ENCODE data around the gene KLHL29. TPM values are rescaled to one million over a fixed set of nuclear protein-coding genes. Genes with fewer than 3 reads are reported as not detected.

Gene KLHL29
- total and polyA plus RNA-seq, 5 donors: 1.7 to 4.0 (median 2.0) TPM

DNA sequence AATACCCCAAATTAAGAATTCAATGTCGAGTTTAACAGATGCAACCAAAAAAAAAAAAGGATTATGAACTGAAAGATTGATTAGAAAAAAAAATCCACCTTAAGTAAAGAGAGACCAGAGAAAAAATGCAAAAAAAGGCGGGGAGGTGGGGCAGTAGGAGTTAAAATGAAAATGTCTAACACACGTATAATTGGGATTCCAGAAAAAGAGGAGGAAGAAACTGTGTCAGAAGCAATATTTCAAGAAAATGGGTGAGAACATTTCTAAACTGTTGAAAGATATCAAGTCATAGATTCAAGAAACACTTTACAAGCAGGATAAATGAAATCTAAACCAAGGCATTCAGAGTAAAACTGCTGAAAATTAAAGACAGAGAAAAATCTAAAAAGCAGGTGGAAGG, 226.9 kb downstream of the KLHL29 start:
- no peaks in the 10 kb centered on the region for H3K9me3 ChIP-seq (ENCODE audit: control insufficient read depth, low read length)
- H3K4me3 ChIP-seq (ENCODE audit: low read length): no peak overlapping the region
- DNase-seq (no peak), ATAC-seq (no peak)
- H3K4me1 ChIP-seq (ENCODE audit: control insufficient read depth, insufficient read depth, low read length): peaks cover 3% of the 10 kb centered on the region
- no peaks in the 10 kb centered on the region for H3K27me3 ChIP-seq (ENCODE audit: control insufficient read depth, insufficient read depth)
- intact Hi-C loops (cut with DNase I): no loop called here
- 95% methylated on average over 3 of the region's 3 CpGs for WGBS
- H3K27ac ChIP-seq (ENCODE audit: low read length): no peak overlapping the region

GRCh38 chr2:23614701-23615100, 229.7 kb downstream of the KLHL29 start:
- DNase-seq: peak in 1 of 3 donors; percentile 20
- no peak for ATAC-seq
- H3K9me3 ChIP-seq (ENCODE audit: control insufficient read depth, low read length): no peaks in the 10 kb centered on the region
- intact Hi-C loops (cut with DNase I): no loop called here
- H3K4me1 ChIP-seq (ENCODE audit: control insufficient read depth, insufficient read depth, low read length): peaks cover 3% of the 10 kb centered on the region
- no peak overlapping the region for H3K27ac ChIP-seq (ENCODE audit: low read length)
- no peak overlapping the region for H3K4me3 ChIP-seq (ENCODE audit: low read length)
- 76% methylated on average over 12 of the region's 12 CpGs for WGBS
- H3K27me3 ChIP-seq (ENCODE audit: control insufficient read depth, insufficient read depth): no peaks in the 10 kb centered on the region

- Histone ChIP-seq H3K9me3 (ENCODE audit: control insufficient read depth, low read length) (no peaks in the 10 kb centered on the region), H3K4me3 (ENCODE audit: low read length) (no peak overlapping the region), H3K27me3 (ENCODE audit: control insufficient read depth, insufficient read depth) (no peaks in the 10 kb centered on the region), H3K27ac (ENCODE audit: low read length) (no peak overlapping the region), H3K4me1 (ENCODE audit: control insufficient read depth, insufficient read depth, low read length) (peaks cover 4% of the 10 kb centered on the region)
- WGBS: 94% methylated on average over 20 of the region's 20 CpGs
- intact Hi-C loops (cut with DNase I): no loop called here
- DNase-seq: peak in 1 of 3 donors; percentile 40
- ATAC-seq: no peak
These were observed 230.4 kb downstream of the KLHL29 start for GRCh38 chr2:23615216-23616020.

DNA sequence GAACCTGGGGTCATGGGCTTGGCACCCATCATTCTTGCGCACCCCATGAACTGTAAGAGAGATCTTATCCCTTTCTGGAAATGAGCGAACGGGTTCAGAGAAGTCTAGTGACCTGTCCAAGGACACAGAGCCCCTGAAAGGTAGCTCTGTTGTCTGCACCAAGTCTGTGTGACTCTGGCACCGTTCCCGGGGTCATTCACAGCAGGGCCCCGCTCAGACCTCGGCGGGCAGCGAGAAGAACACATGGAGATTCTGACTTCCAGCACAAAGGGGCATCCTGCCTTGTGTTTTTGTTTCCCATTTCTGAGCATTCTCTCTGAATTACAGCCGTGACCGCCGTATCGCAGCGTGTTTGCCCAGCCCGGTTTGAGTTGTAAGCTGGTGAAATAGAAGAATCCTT, 231.7 kb downstream of the KLHL29 start:
- DNase-seq: no peak
- intact Hi-C loops (cut with DNase I): no loop called here
- H3K27me3 ChIP-seq (ENCODE audit: control insufficient read depth, insufficient read depth): no peaks in the 10 kb centered on the region
- H3K27ac ChIP-seq (ENCODE audit: low read length): no peak overlapping the region
- 72% methylated on average over 15 of the region's 15 CpGs for WGBS
- no peaks in the 10 kb centered on the region for H3K9me3 ChIP-seq (ENCODE audit: control insufficient read depth, low read length)
- ATAC-seq: peak in 1 of 2 donors; percentile 4
- peaks cover 8% of the 10 kb centered on the region for H3K4me1 ChIP-seq (ENCODE audit: control insufficient read depth, insufficient read depth, low read length)
- no peak overlapping the region for H3K4me3 ChIP-seq (ENCODE audit: low read length)

GRCh38 chr2:23617167-23617810, 232.3 kb downstream of the KLHL29 start:
- intact Hi-C loops (cut with DNase I): no loop called here
- WGBS: 42% methylated on average over 16 of the region's 16 CpGs
- H3K4me1 ChIP-seq (ENCODE audit: control insufficient read depth, insufficient read depth, low read length): peaks cover 8% of the 10 kb centered on the region
- ATAC-seq (peak; percentile 86 to 90), DNase-seq (peak in 2 of 3 donors; percentile 70 to 80)
- peak overlapping the region; percentile 37 for H3K27ac ChIP-seq (ENCODE audit: low read length)
- H3K9me3 ChIP-seq (ENCODE audit: control insufficient read depth, low read length): no peaks in the 10 kb centered on the region
- no peak overlapping the region for H3K4me3 ChIP-seq (ENCODE audit: low read length)
- no peaks in the 10 kb centered on the region for H3K27me3 ChIP-seq (ENCODE audit: control insufficient read depth, insufficient read depth)

GRCh38 chr2:23617811-23618215, 232.8 kb downstream of the KLHL29 start:
- 40% methylated on average over 15 of the region's 15 CpGs for WGBS
- no peaks in the 10 kb centered on the region for H3K9me3 ChIP-seq (ENCODE audit: control insufficient read depth, low read length)
- peak overlapping the region; percentile 37 for H3K27ac ChIP-seq (ENCODE audit: low read length)
- DNase-seq (peak in 2 of 3 donors; percentile 49 to 70), ATAC-seq (peak; percentile 51 to 83)
- H3K4me3 ChIP-seq (ENCODE audit: low read length): no peak overlapping the region
- H3K4me1 ChIP-seq (ENCODE audit: control insufficient read depth, insufficient read depth, low read length): peaks cover 8% of the 10 kb centered on the region
- intact Hi-C loops (cut with DNase I): no loop called here
- no peaks in the 10 kb centered on the region for H3K27me3 ChIP-seq (ENCODE audit: control insufficient read depth, insufficient read depth)

- Histone ChIP-seq H3K4me1 (ENCODE audit: control insufficient read depth, insufficient read depth, low read length) (peaks cover 8% of the 10 kb centered on the region), H3K27ac (ENCODE audit: low read length) (peak overlapping the region; percentile 9), H3K4me3 (ENCODE audit: low read length) (no peak overlapping the region), H3K9me3 (ENCODE audit: control insufficient read depth, low read length) (no peaks in the 10 kb centered on the region), H3K27me3 (ENCODE audit: control insufficient read depth, insufficient read depth) (no peaks in the 10 kb centered on the region)
- intact Hi-C loops (cut with DNase I): no loop called here
- DNase-seq: no peak
- WGBS: 87% methylated on average over 10 of the region's 10 CpGs
- ATAC-seq: peak in 1 of 2 donors; percentile 3
These were observed 233.3 kb downstream of the KLHL29 start for GRCh38 chr2:23618265-23618664.

DNA sequence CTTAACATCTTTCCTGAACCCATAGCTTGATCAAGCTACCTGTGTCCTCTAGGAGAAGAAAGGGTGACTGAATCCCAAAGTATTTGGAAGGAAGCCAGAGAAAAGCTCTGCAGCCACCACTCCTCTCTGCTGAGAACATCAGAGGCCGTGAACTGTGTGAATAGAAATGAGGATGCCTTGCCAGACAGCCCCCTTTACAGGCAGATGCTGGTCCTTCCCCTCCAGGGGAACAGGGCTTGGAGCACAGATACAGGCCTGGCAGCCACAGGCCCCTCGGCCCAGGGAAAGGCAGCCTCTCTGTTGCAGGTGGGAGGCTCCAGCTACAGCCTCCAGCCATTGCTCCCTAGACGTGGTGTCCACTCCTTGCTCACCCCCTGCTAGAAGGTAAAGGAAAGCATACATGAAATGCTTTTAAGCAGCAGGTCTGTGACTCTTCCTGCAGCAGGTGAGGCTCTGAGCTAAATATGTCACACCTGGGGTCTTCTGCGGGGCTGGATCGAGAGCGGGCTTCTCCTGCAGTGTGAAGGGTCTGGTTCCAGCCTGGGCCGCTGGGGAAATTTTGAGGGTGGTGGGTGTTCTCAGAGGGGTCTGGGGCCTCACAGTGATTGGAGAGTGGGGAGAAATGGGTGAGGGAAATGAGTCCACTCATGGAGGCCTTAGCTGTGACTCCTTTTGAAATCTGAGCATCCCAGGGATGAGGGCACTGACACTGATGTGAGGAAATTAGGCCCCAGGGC, 234.0 kb downstream of the KLHL29 start:
- H3K27ac ChIP-seq (ENCODE audit: low read length): no peak overlapping the region
- WGBS: 84% methylated on average over 7 of the region's 7 CpGs
- no peak for DNase-seq
- no peak overlapping the region for H3K4me3 ChIP-seq (ENCODE audit: low read length)
- intact Hi-C loops (cut with DNase I): no loop called here
- ATAC-seq: no peak
- H3K27me3 ChIP-seq (ENCODE audit: control insufficient read depth, insufficient read depth): no peaks in the 10 kb centered on the region
- H3K9me3 ChIP-seq (ENCODE audit: control insufficient read depth, low read length): no peaks in the 10 kb centered on the region
- peaks cover 8% of the 10 kb centered on the region for H3K4me1 ChIP-seq (ENCODE audit: control insufficient read depth, insufficient read depth, low read length)

DNA sequence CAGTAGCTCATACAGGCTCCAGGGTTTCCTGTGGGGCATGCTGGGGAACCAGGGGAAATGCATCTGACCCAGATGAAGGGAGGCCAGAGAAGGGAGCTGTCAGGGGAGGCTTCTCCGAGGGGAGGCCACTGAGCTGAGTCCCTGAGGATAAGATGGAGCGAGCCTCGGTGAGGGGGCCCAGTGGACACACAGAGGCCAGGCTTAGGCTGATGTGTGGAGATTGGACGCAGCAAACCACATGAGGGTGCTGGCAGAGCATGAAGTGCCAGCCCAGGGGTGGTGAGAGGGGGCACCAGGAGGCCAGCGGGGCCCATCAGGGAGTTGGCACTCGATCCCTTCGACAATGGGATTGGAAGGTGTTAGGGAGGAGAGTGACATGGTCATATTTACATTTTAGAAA, 235.0 kb downstream of the KLHL29 start:
- H3K27ac ChIP-seq (ENCODE audit: low read length): no peak overlapping the region
- intact Hi-C loops (cut with DNase I): no loop called here
- 94% methylated on average over 7 of the region's 7 CpGs for WGBS
- ATAC-seq (no peak), DNase-seq (no peak)
- no peaks in the 10 kb centered on the region for H3K27me3 ChIP-seq (ENCODE audit: control insufficient read depth, insufficient read depth)
- peaks cover 2% of the 10 kb centered on the region for H3K9me3 ChIP-seq (ENCODE audit: control insufficient read depth, low read length)
- no peak overlapping the region for H3K4me3 ChIP-seq (ENCODE audit: low read length)
- H3K4me1 ChIP-seq (ENCODE audit: control insufficient read depth, insufficient read depth, low read length): peaks cover 8% of the 10 kb centered on the region

GRCh38 chr2:23620841-23621341, 235.9 kb downstream of the KLHL29 start:
- 57% methylated on average over 14 of the region's 14 CpGs for WGBS
- peaks cover 7% of the 10 kb centered on the region for H3K4me1 ChIP-seq (ENCODE audit: control insufficient read depth, insufficient read depth, low read length)
- H3K4me3 ChIP-seq (ENCODE audit: low read length): no peak overlapping the region
- no peaks in the 10 kb centered on the region for H3K27me3 ChIP-seq (ENCODE audit: control insufficient read depth, insufficient read depth)
- H3K27ac ChIP-seq (ENCODE audit: low read length): no peak overlapping the region
- ATAC-seq (peak in 1 of 2 donors; percentile 5), DNase-seq (peak in 2 of 3 donors; percentile 63 to 77)
- H3K9me3 ChIP-seq (ENCODE audit: control insufficient read depth, low read length): peaks cover 2% of the 10 kb centered on the region
- intact Hi-C loops (cut with DNase I): no loop called here

GRCh38 chr2:23621616-23622015, 236.6 kb downstream of the KLHL29 start:
- intact Hi-C loops (cut with DNase I): no loop called here
- WGBS: 96% methylated on average over 5 of the region's 5 CpGs
- Histone ChIP-seq H3K4me3 (ENCODE audit: low read length) (no peak overlapping the region), H3K27me3 (ENCODE audit: control insufficient read depth, insufficient read depth) (no peaks in the 10 kb centered on the region), H3K27ac (ENCODE audit: low read length) (no peak overlapping the region), H3K9me3 (ENCODE audit: control insufficient read depth, low read length) (peaks cover 2% of the 10 kb centered on the region), H3K4me1 (ENCODE audit: control insufficient read depth, insufficient read depth, low read length) (peaks cover 5% of the 10 kb centered on the region)
- ATAC-seq: no peak
- no peak for DNase-seq
